Measurements from ENCODE around the gene FILIP1L. TPM values are rescaled to one million over a fixed set of nuclear protein-coding genes. Genes with fewer than 3 reads are reported as not detected.

FILIP1L gene
- total RNA-seq, 1 experiment from 2014 or later: 0.07 TPM

DNA sequence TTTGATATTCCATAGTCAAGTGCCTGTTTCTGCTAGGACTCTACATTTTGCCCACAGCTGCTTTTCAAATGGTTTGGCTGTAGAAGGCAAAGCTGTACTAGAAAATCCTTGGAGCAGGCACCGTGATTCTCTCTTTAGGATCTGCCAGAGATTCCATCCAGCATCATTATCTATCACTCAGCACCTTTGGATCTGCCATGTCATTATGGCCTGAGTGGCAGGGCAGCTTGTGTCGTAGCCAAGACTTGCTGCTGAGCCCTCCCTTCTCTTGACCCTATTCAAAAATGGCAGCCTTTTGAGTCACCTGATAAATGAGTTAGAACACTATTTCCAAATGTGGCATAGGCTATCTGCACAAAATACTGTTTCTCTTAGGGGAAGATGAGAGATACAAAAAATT, 304.7 kb downstream of the FILIP1L start:
- Histone ChIP-seq H3K79me1 (ENCODE audit: insufficient read depth, low read depth, low read length, poor library complexity, severe bottlenecking) (no peaks in the 10 kb centered on the region), H3K4ac (ENCODE audit: low read depth, low read length) (no peak overlapping the region), H4K91ac (ENCODE audit: insufficient read length, low read depth, low read length) (no peak overlapping the region), H2AK5ac (ENCODE audit: insufficient read length, low read length) (no peak overlapping the region), H2BK15ac (ENCODE audit: low read depth, low read length) (no peak overlapping the region), H4K5ac (ENCODE audit: insufficient read length, low read depth, low read length) (no peak overlapping the region), H3K56ac (ENCODE audit: insufficient read length, low read depth, low read length) (no peak overlapping the region), H3K4me2 (ENCODE audit: insufficient read depth, insufficient read length, low read length) (no peak overlapping the region), H3K23me2 (ENCODE audit: insufficient read length, low read depth, low read length, poor library complexity, severe bottlenecking) (no peaks in the 10 kb centered on the region), H2BK120ac (ENCODE audit: low read depth, low read length, poor library complexity, severe bottlenecking) (no peak overlapping the region), H3K23ac (ENCODE audit: insufficient read length, low read depth, low read length) (no peak overlapping the region), H3K27me3 (ENCODE audit: insufficient read depth, low read length) (no peaks in the 10 kb centered on the region; the same call in 1 of the 2 replicates), H2BK5ac (ENCODE audit: insufficient read length, low read length) (no peak overlapping the region), H3K79me2 (ENCODE audit: insufficient read depth, low read length) (no peaks in the 10 kb centered on the region), H4K20me1 (ENCODE audit: control insufficient read depth, insufficient read depth, insufficient read length) (no peaks in the 10 kb centered on the region), H3K9me3 (ENCODE audit: control insufficient read depth, low read depth, low read length) (peaks cover 14% of the 10 kb centered on the region), H2BK12ac (ENCODE audit: insufficient read length, low read depth, low read length) (no peak overlapping the region), H3K14ac (ENCODE audit: insufficient read depth, low read length) (no peak overlapping the region), H3K18ac (ENCODE audit: insufficient read length, low read depth, low read length) (no peak overlapping the region), H3T11ph (ENCODE audit: low read length) (no peak overlapping the region), H3K9ac (ENCODE audit: extremely low read depth, insufficient read length, low read length) (no peak overlapping the region), H3K27ac (ENCODE audit: insufficient read length, low read depth, low read length) (no peak overlapping the region), H4K8ac (replicated peaks; ENCODE audit: insufficient read length, low read depth, low read length) (no peak overlapping the region), H3K4me1 (ENCODE audit: insufficient read depth, low read length) (no peaks in the 10 kb centered on the region), H2AFZ (ENCODE audit: low read length) (no peak overlapping the region), H2BK20ac (ENCODE audit: low read depth, low read length, poor library complexity, severe bottlenecking) (no peak overlapping the region)
- TF ChIP-seq, protein P1, sequence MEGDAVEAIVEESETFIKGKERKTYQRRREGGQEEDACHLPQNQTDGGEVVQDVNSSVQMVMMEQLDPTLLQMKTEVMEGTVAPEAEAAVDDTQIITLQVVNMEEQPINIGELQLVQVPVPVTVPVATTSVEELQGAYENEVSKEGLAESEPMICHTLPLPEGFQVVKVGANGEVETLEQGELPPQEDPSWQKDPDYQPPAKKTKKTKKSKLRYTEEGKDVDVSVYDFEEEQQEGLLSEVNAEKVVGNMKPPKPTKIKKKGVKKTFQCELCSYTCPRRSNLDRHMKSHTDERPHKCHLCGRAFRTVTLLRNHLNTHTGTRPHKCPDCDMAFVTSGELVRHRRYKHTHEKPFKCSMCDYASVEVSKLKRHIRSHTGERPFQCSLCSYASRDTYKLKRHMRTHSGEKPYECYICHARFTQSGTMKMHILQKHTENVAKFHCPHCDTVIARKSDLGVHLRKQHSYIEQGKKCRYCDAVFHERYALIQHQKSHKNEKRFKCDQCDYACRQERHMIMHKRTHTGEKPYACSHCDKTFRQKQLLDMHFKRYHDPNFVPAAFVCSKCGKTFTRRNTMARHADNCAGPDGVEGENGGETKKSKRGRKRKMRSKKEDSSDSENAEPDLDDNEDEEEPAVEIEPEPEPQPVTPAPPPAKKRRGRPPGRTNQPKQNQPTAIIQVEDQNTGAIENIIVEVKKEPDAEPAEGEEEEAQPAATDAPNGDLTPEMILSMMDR (conservative IDR thresholded peaks at IDR 0.05): no peak
- Mint-ChIP-seq H3K4me3 (no peak overlapping the region), H3K27me3 (ENCODE audit: low read depth) (peaks cover 6% of the 10 kb centered on the region), H3K27ac (no peak overlapping the region), H3K4me1 (0 out of 4 replicates have a peak, but pooled peaks cover 0 to 2% of the 10 kb centered on the region in 2 experiments), H3K9me3 (peaks cover 18 to 24% of the 10 kb centered on the region in 2 experiments), H3K36me3 (ENCODE audit: insufficient read depth in 1 of 3, low read depth in 3 of 3) (peaks cover 8 to 13% (median 11%) of the 10 kb centered on the region in 3 experiments)
- no peak for DNase-seq
- WGBS (ENCODE audit: extremely low coverage, insufficient read length, low lambda C conversion rate): no CpG with 5 or more reads among the region's 2 CpGs
